Stomach smooth muscle (tissue), 2 donors: ENCODE results near the gene ARRDC4.
A peak's percentile ranks its signal among the peaks of the same experiment; 100 is the strongest.

ENCODE experiments used
- H3K27ac ChIP-seq: one replicate; pipeline ENCODE4 v1.7.0; 2013; ENCODE audit warnings: mild to moderate bottlenecking, low read length, inconsistent platforms
- H3K27me3 ChIP-seq, 2 donors: one replicate each; pipeline ENCODE4 v1.7.0; 2013; ENCODE audit warnings: low read length in 2 of 2; ENCODE audit not compliant: insufficient read depth in 2 of 2, control insufficient read depth in 1 of 2
- H3K36me3 ChIP-seq, 2 donors: one replicate each; pipeline ENCODE4 v1.7.0; 2013; ENCODE audit warnings: low read length in 2 of 2; ENCODE audit not compliant: control insufficient read depth in 2 of 2, insufficient read depth in 2 of 2
- H3K4me1 ChIP-seq: one replicate; pipeline ENCODE4 v1.7.0; 2013; ENCODE audit warnings: low read length; ENCODE audit not compliant: control insufficient read depth, insufficient read depth
- H3K4me3 ChIP-seq, 2 donors: one replicate each; pipeline ENCODE4 v1.7.0; 2013; ENCODE audit warnings: low read length in 2 of 2
- H3K9ac ChIP-seq, 2 donors: one replicate each; pipeline ENCODE4 v1.7.0; 2013; ENCODE audit warnings: low read length in 2 of 2, mild to moderate bottlenecking in 1 of 2
- H3K9me3 ChIP-seq, 2 donors: one replicate each; pipeline ENCODE4 v1.7.0; 2013; ENCODE audit warnings: low read length in 2 of 2; ENCODE audit not compliant: control insufficient read depth in 2 of 2
- donor health status: healthy.
- donor health status: Pancreatic carcinoma.

ARRDC4 gene

DNA sequence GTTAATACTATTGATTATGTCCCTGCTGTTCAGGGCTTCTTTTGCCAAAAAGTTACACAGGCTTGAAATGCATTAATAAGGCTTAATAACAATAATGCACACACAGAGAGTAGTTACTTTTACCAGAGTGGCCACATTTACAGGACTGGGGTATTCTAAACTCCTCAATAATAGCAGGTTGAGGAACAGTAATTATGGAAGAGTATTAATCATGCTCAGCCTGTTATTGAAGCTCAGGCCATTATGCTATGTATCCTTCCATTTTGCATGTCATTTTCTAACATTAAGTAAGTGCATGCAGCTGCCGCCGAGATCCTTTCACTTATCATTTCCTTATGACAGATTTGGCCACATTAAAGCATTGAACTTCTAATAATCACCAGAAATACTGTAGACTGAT lies 5.7 kb downstream of the ARRDC4 start:
- H3K9me3 ChIP-seq: no peaks in the 10 kb centered on the region
- H3K27ac ChIP-seq: no peak overlapping the region
- no peak overlapping the region for H3K4me3 ChIP-seq
- peaks cover 9 to 29% of the 10 kb centered on the region in 2 donors for H3K36me3 ChIP-seq
- H3K9ac ChIP-seq: no peak overlapping the region
- H3K4me1 ChIP-seq: peaks cover 3% of the 10 kb centered on the region
- H3K27me3 ChIP-seq: no peaks in the 10 kb centered on the region

GRCh38 chr15:97966924-97967620 lies 6.6 kb downstream of the ARRDC4 start:
- H3K4me1 ChIP-seq: peaks cover 3% of the 10 kb centered on the region
- H3K27me3 ChIP-seq: no peaks in the 10 kb centered on the region
- no peak overlapping the region for H3K4me3 ChIP-seq
- H3K9ac ChIP-seq: no peak overlapping the region
- peaks cover 11 to 33% of the 10 kb centered on the region in 2 donors for H3K36me3 ChIP-seq
- H3K27ac ChIP-seq: no peak overlapping the region
- H3K9me3 ChIP-seq: no peaks in the 10 kb centered on the region

DNA sequence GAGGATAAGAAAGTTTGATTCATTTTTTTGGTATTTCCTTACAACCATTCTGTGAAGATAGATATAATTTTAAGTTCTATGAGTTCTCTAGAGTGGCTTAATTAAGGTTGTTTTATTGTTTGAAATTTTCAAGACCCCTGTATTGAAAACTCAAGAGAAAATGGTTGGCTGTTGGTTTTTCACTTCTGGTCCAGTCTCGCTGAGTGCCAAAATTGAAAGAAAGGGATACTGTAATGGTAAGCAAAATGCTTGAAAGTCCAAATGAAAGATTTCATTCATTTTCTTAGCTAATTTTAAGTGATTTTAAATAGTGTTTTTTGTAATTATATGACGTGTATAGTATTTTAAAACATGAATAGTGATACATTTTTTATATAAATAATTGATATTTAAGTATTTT lies 7.4 kb downstream of the ARRDC4 start:
- Histone ChIP-seq H3K9me3 (no peaks in the 10 kb centered on the region), H3K4me1 (peaks cover 3% of the 10 kb centered on the region), H3K27ac (no peak overlapping the region), H3K4me3 (no peak overlapping the region), H3K27me3 (no peaks in the 10 kb centered on the region), H3K36me3 (peaks cover 13 to 33% of the 10 kb centered on the region in 2 donors), H3K9ac (no peak overlapping the region)

- H3K9me3 ChIP-seq: no peaks in the 10 kb centered on the region
- peaks cover 13 to 33% of the 10 kb centered on the region in 2 donors for H3K36me3 ChIP-seq
- peaks cover 3% of the 10 kb centered on the region for H3K4me1 ChIP-seq
- H3K27ac ChIP-seq: no peak overlapping the region
- H3K4me3 ChIP-seq: no peak overlapping the region
- H3K9ac ChIP-seq: no peak overlapping the region
- no peaks in the 10 kb centered on the region for H3K27me3 ChIP-seq
Measured at GRCh38 chr15:97968380-97968779, 7.9 kb downstream of the ARRDC4 start.

- peaks cover 13 to 26% of the 10 kb centered on the region in 2 donors for H3K36me3 ChIP-seq
- H3K4me3 ChIP-seq: no peak overlapping the region
- H3K9me3 ChIP-seq: no peaks in the 10 kb centered on the region
- H3K27ac ChIP-seq: no peak overlapping the region
- H3K9ac ChIP-seq: no peak overlapping the region
- no peaks in the 10 kb centered on the region for H3K27me3 ChIP-seq
- peaks cover 9% of the 10 kb centered on the region for H3K4me1 ChIP-seq
Measured at GRCh38 chr15:97972366-97972765, 11.9 kb downstream of the ARRDC4 start.

GRCh38 chr15:97976129-97976528 lies 15.6 kb downstream of the ARRDC4 start:
- Histone ChIP-seq H3K4me3 (no peak overlapping the region), H3K27ac (no peak overlapping the region), H3K9me3 (no peaks in the 10 kb centered on the region), H3K27me3 (no peaks in the 10 kb centered on the region), H3K36me3 (peaks cover 5 to 10% of the 10 kb centered on the region in 2 donors), H3K4me1 (peaks cover 12% of the 10 kb centered on the region), H3K9ac (no peak overlapping the region)

- H3K27ac ChIP-seq: peak overlapping the region; percentile 32
- no peaks in the 10 kb centered on the region for H3K9me3 ChIP-seq
- peaks cover 0 to 9% of the 10 kb centered on the region in 2 donors for H3K36me3 ChIP-seq
- no peaks in the 10 kb centered on the region for H3K27me3 ChIP-seq
- no peak overlapping the region for H3K9ac ChIP-seq
- no peak overlapping the region for H3K4me3 ChIP-seq
- peaks cover 15% of the 10 kb centered on the region for H3K4me1 ChIP-seq
Measured at GRCh38 chr15:97976766-97977503, 16.4 kb downstream of the ARRDC4 start.

- Histone ChIP-seq H3K4me3 (no peak overlapping the region), H3K36me3 (peaks cover 0 to 7% of the 10 kb centered on the region in 2 donors), H3K27me3 (no peaks in the 10 kb centered on the region), H3K9ac (no peak overlapping the region), H3K9me3 (no peaks in the 10 kb centered on the region), H3K4me1 (peaks cover 15% of the 10 kb centered on the region), H3K27ac (peak overlapping the region; percentile 32)
Measured at GRCh38 chr15:97977734-97978133, 17.2 kb downstream of the ARRDC4 start.

- Histone ChIP-seq H3K4me1 (peaks cover 15% of the 10 kb centered on the region), H3K27me3 (no peaks in the 10 kb centered on the region), H3K4me3 (no peak overlapping the region), H3K9ac (no peak overlapping the region), H3K27ac (peak overlapping the region; percentile 18), H3K36me3 (peaks cover 0 to 11% of the 10 kb centered on the region in 2 donors), H3K9me3 (no peaks in the 10 kb centered on the region)
Measured at GRCh38 chr15:97978401-97979139, 18.1 kb downstream of the ARRDC4 start.

DNA sequence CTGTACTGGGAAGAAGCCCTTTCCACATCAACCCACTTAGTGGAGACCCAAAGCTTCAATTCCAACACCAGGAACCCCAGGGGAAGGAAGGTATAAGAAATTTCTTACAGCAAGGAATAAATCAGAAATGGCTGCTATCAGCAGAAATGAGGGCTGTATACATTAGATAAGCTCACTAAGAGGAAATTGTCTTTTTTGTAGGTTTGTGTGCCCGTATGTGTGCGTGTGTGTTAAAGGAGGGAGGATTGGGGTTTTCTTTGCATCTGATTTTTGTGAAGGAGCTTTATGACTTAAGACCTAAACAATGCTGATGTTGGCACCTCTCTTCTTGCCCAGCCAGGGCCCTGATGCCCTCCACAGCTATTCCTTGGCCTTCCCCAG lies 18.6 kb downstream of the ARRDC4 start:
- Histone ChIP-seq H3K27ac (peak overlapping the region; percentile 18), H3K27me3 (no peaks in the 10 kb centered on the region), H3K9ac (no peak overlapping the region), H3K4me1 (peaks cover 15% of the 10 kb centered on the region), H3K9me3 (no peaks in the 10 kb centered on the region), H3K36me3 (peaks cover 0 to 11% of the 10 kb centered on the region in 2 donors), H3K4me3 (no peak overlapping the region)
